Neural progenitor cell (in vitro differentiated cells): ENCODE measurements around the gene HOXA5. TPM values are rescaled to one million over a fixed set of nuclear protein-coding genes. Genes with fewer than 3 reads are reported as not detected.

Experiments used
- DNase-seq: peaks from one replicate; pipeline ENCODE4 v3.0.0-alpha.2; 2016; ENCODE audit warnings: low spot score
- H2AFZ ChIP-seq: fragments of 200-600 bp; sonication (generic); replicated peaks from 2 replicates; pipeline ENCODE4 v1.6.1; 2016; ENCODE audit warnings: antibody characterized with exemption
- H3F3A ChIP-seq: fragments of 200-600 bp; sonication (generic); 2 replicates; pipeline ENCODE4 v1.6.1; 2016; ENCODE audit warnings: antibody characterized with exemption, low read depth
- H3K27ac ChIP-seq: fragments of 200-600 bp; sonication (generic); 2 replicates; pipeline ENCODE4 v1.5.1; 2016; ENCODE audit warnings: mild to moderate bottlenecking
- H3K27me3 ChIP-seq: fragments of 200-600 bp; sonication (generic); 2 replicates; pipeline ENCODE4 v1.6.1; 2016; ENCODE audit warnings: mild to moderate bottlenecking, moderate library complexity
- H3K36me3 ChIP-seq: fragments of 200-600 bp; sonication (generic); 2 replicates; pipeline ENCODE4 v1.5.1; 2016
- H3K4me1 ChIP-seq: fragments of 200-600 bp; sonication (generic); 2 replicates; pipeline ENCODE4 v1.6.1; 2016; ENCODE audit warnings: mixed run types
- H3K4me2 ChIP-seq: fragments of 200-600 bp; sonication (generic); 2 replicates; pipeline ENCODE4 v1.6.1; 2016
- H3K4me3 ChIP-seq: fragments of 200-600 bp; sonication (generic); 2 replicates; pipeline ENCODE4 v1.5.1; 2016
- H3K79me2 ChIP-seq: fragments of 200-600 bp; sonication (generic); 2 replicates; pipeline ENCODE4 v1.6.1; 2016; ENCODE audit warnings: low read depth
- H3K9ac ChIP-seq: fragments of 200-600 bp; sonication (generic); 2 replicates; pipeline ENCODE4 v1.6.1; 2016
- H3K9me3 ChIP-seq: fragments of 200-600 bp; sonication (generic); 2 replicates; pipeline ENCODE4 v1.5.1; 2016; ENCODE audit warnings: low read depth
- H4K20me1 ChIP-seq: fragments of 200-600 bp; sonication (generic); 2 replicates; pipeline ENCODE4 v1.6.1; 2016; ENCODE audit warnings: low read depth
- H3K27ac Mint-ChIP-seq: 3 replicates; pipeline ENCODE4 v1.8.0; 2021; ENCODE audit warnings: mixed read lengths
- H3K27me3 Mint-ChIP-seq: 2 replicates; pipeline ENCODE4 v1.8.0; 2022; ENCODE audit warnings: low read depth, mild to moderate bottlenecking, inconsistent platforms, moderate library complexity, mixed read lengths; ENCODE audit not compliant: insufficient read depth
- H3K36me3 Mint-ChIP-seq: 3 replicates; pipeline ENCODE4 v1.8.0; 2021; ENCODE audit warnings: mixed read lengths
- H3K4me1 Mint-ChIP-seq: 3 replicates; pipeline ENCODE4 v1.8.0; 2021; ENCODE audit warnings: mixed read lengths
- H3K4me3 Mint-ChIP-seq: 3 replicates; pipeline ENCODE4 v1.8.0; 2021; ENCODE audit warnings: mild to moderate bottlenecking, moderate library complexity, mixed read lengths
- H3K9me3 Mint-ChIP-seq: 3 replicates; pipeline ENCODE4 v1.8.0; 2020; ENCODE audit warnings: mixed read lengths
- CTCF ChIP-seq: fragments of 200-600 bp; sonication (generic); IDR thresholded peaks from 2 replicates; pipeline ENCODE4 v1.5.1; 2017; ENCODE audit warnings: antibody characterized with exemption, mild to moderate bottlenecking
- EZH2 ChIP-seq: fragments of 200-600 bp; sonication (generic); IDR thresholded peaks from 2 replicates; pipeline ENCODE4 v1.6.1; 2017; ENCODE audit warnings: antibody characterized with exemption, mild to moderate bottlenecking, moderate library complexity
- EZH2phosphoT487 ChIP-seq: fragments of 200-600 bp; sonication (generic); IDR thresholded peaks from 2 replicates; pipeline ENCODE4 v1.6.1; 2017; ENCODE audit warnings: antibody characterized with exemption
- total RNA-seq: library from RNA; depleted of rRNA; stranded (reverse); fragments of >200 nt; gene quantifications from 2 replicates; pipeline ENCODE4 v1.2.3, GENCODE V29; 2015; ENCODE audit warnings: low replicate concordance

The HOXA5 gene
- total RNA-seq, 1 donor from 2014 or later: not detected

DNA sequence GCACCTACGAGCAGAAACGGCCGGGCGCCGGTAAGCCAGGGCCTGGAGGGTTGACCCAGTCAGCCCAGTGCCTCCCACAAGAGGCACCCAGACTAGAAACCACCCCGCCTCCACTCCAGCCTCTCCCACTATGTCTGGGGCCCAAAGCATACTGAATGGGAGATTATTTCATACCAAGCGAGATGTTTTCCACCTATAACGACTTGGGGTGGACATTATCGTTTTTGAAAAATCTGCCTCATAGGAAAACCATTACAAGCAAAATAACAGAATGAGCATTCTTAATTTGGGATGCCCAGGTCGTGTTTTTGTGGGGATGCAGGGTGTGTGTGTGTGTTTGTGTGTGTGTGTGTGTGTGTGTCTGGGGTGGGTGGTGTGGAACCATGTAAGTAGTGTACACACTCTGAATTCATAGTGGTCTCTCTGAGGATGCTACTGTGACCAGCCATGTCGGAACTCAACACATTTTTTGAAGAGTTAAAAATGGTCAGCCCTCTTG is 2.5 kb upstream of the HOXA5 start:
- H3F3A ChIP-seq: no peaks in the 10 kb centered on the region
- H3K4me2 ChIP-seq: no peak overlapping the region
- no peaks in the 10 kb centered on the region for H3K36me3 Mint-ChIP-seq
- H3K79me2 ChIP-seq: no peaks in the 10 kb centered on the region
- no peak for TF ChIP-seq EZH2
- no peak for TF ChIP-seq EZH2phosphoT487
- no peak for TF ChIP-seq CTCF
- peaks cover 8% of the 10 kb centered on the region for H3K4me1 Mint-ChIP-seq
- H3K27me3 ChIP-seq: peaks cover 100% of the 10 kb centered on the region
- H3K9me3 ChIP-seq: no peaks in the 10 kb centered on the region
- H3K36me3 ChIP-seq: no peaks in the 10 kb centered on the region
- no peak overlapping the region for H3K4me3 ChIP-seq
- peaks cover 25% of the 10 kb centered on the region for H3K9me3 Mint-ChIP-seq
- H3K9ac ChIP-seq: no peak overlapping the region
- H3K4me3 Mint-ChIP-seq: no peak overlapping the region
- H2AFZ ChIP-seq: no peak overlapping the region
- H3K27ac ChIP-seq: no peak overlapping the region
- H3K27me3 Mint-ChIP-seq: peaks cover 91% of the 10 kb centered on the region
- H4K20me1 ChIP-seq: peaks cover 76% of the 10 kb centered on the region
- no peak for DNase-seq
- H3K27ac Mint-ChIP-seq: no peak overlapping the region
- peaks cover 7% of the 10 kb centered on the region for H3K4me1 ChIP-seq

GRCh38 chr7:27145165-27145913 is 1.9 kb upstream of the HOXA5 start:
- Mint-ChIP-seq H3K27me3 (peaks cover 91% of the 10 kb centered on the region), H3K27ac (no peak overlapping the region)
- H3K79me2 ChIP-seq: no peaks in the 10 kb centered on the region

DNA sequence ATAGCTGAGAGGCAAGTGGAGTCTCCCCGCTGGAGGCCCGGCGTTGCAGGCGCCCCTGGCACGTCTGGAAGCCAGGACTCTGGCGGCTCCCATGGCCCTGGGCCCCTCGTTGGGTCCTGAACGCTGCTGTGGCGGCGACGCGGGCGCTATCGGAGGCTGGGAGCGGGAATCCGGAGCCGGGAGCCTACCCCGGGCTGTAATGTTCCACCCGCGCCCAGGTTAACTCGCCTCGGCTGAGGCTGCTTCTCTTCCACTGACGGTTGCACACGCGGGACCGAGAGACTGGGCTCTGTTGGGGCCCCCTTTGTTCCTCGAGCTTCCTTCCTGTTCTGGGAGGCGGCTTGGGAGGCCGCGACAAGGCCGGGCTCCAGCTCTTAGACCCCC is 1.3 kb upstream of the HOXA5 start:
- no peak overlapping the region for H3K9ac ChIP-seq
- no peaks in the 10 kb centered on the region for H3K36me3 Mint-ChIP-seq
- no peak overlapping the region for H2AFZ ChIP-seq
- no peaks in the 10 kb centered on the region for H3K9me3 ChIP-seq
- DNase-seq: no peak
- no peaks in the 10 kb centered on the region for H3K79me2 ChIP-seq
- peaks cover 91% of the 10 kb centered on the region for H3K27me3 Mint-ChIP-seq
- H3K4me3 Mint-ChIP-seq: no peak overlapping the region
- H3K27ac Mint-ChIP-seq: no peak overlapping the region
- H3K9me3 Mint-ChIP-seq: peaks cover 25% of the 10 kb centered on the region
- H3K27ac ChIP-seq: no peak overlapping the region
- no peak overlapping the region for H3K4me3 ChIP-seq
- peaks cover 8% of the 10 kb centered on the region for H3K4me1 Mint-ChIP-seq
- peaks cover 100% of the 10 kb centered on the region for H3K27me3 ChIP-seq
- peaks cover 7% of the 10 kb centered on the region for H3K4me1 ChIP-seq
- no peaks in the 10 kb centered on the region for H3K36me3 ChIP-seq
- H3F3A ChIP-seq: no peaks in the 10 kb centered on the region
- no peak overlapping the region for H3K4me2 ChIP-seq
- H4K20me1 ChIP-seq: peaks cover 85% of the 10 kb centered on the region
- TF ChIP-seq EZH2phosphoT487 (no peak), EZH2 (no peak), CTCF (no peak)

More at GRCh38 chr7:27145165-27145913, 1.9 kb upstream of the HOXA5 start:
- peaks cover 8% of the 10 kb centered on the region for H3K4me1 Mint-ChIP-seq
- H3K9me3 ChIP-seq: no peaks in the 10 kb centered on the region
- H4K20me1 ChIP-seq: peaks cover 80% of the 10 kb centered on the region
- no peaks in the 10 kb centered on the region for H3K36me3 ChIP-seq
- H2AFZ ChIP-seq: no peak overlapping the region
- H3K4me1 ChIP-seq: peaks cover 7% of the 10 kb centered on the region
- H3K4me3 Mint-ChIP-seq: no peak overlapping the region
- H3K9ac ChIP-seq: no peak overlapping the region
- H3K27me3 ChIP-seq: peaks cover 100% of the 10 kb centered on the region
- H3K36me3 Mint-ChIP-seq: no peaks in the 10 kb centered on the region
- peaks cover 25% of the 10 kb centered on the region for H3K9me3 Mint-ChIP-seq
- DNase-seq: no peak
- H3K4me3 ChIP-seq: no peak overlapping the region
- no peak overlapping the region for H3K4me2 ChIP-seq
- TF ChIP-seq EZH2phosphoT487: peak; percentile 83
- TF ChIP-seq CTCF: no peak
- TF ChIP-seq EZH2: peak; percentile 89
- no peaks in the 10 kb centered on the region for H3F3A ChIP-seq
- no peak overlapping the region for H3K27ac ChIP-seq
